ENCODE data around the gene PRSS36.

PRSS36 gene

GRCh38 chr16:31130899-31131298 is 19.0 kb downstream of the PRSS36 start:
- no peak for DNase-seq (ENCODE audit: low read depth, low spot score)
- H3K4me3 ChIP-seq (ENCODE audit: low read length) = no peak overlapping the region

- no peak for DNase-seq (ENCODE audit: low read depth, low spot score)
- H3K4me3 ChIP-seq (ENCODE audit: low read length) = no peak overlapping the region
Measured at GRCh38 chr16:31130336-31130891, 19.5 kb downstream of the PRSS36 start.

GRCh38 chr16:31129568-31130335 is 20.1 kb downstream of the PRSS36 start:
- DNase-seq (ENCODE audit: low read depth, low spot score) = no peak
- H3K4me3 ChIP-seq (ENCODE audit: low read length) = no peak overlapping the region

- H3K4me3 ChIP-seq (ENCODE audit: low read length) = no peak overlapping the region
- no peak for DNase-seq (ENCODE audit: low read depth, low spot score)
Measured at GRCh38 chr16:31128711-31129567, 20.9 kb downstream of the PRSS36 start.

GRCh38 chr16:31127182-31127581 is 22.7 kb downstream of the PRSS36 start:
- DNase-seq (ENCODE audit: low read depth, low spot score) = no peak
- no peak overlapping the region for H3K4me3 ChIP-seq (ENCODE audit: low read length)

- no peak for DNase-seq (ENCODE audit: low read depth, low spot score)
- H3K4me3 ChIP-seq (ENCODE audit: low read length) = no peak overlapping the region
Measured at GRCh38 chr16:31125844-31126243, 24.0 kb downstream of the PRSS36 start.

GRCh38 chr16:31120129-31120528 is 29.7 kb downstream of the PRSS36 start:
- no peak for DNase-seq (ENCODE audit: low read depth, low spot score)
- H3K4me3 ChIP-seq (ENCODE audit: low read length) = no peak overlapping the region

GRCh38 chr16:31118223-31119155 is 31.4 kb downstream of the PRSS36 start:
- H3K4me3 ChIP-seq (ENCODE audit: low read length) = peak overlapping the region; percentile 93
- DNase-seq (ENCODE audit: low read depth, low spot score) = no peak

- DNase-seq (ENCODE audit: low read depth, low spot score) = peak; percentile 95
- peak within 1 kb of the TSS; percentile 93 for H3K4me3 ChIP-seq (ENCODE audit: low read length)
Measured at GRCh38 chr16:31117384-31118222, 32.3 kb downstream of the PRSS36 start, which contains the start of gene KAT8. KAT8 (plus strand) TSS chr16:31117664; CDS start chr16:31117682, 18 bp downstream.

- no peak overlapping the region for H3K4me3 ChIP-seq (ENCODE audit: low read length)
- DNase-seq (ENCODE audit: low read depth, low spot score) = no peak
Measured at GRCh38 chr16:31114468-31114867, 35.4 kb downstream of the PRSS36 start.

GRCh38 chr16:31113121-31114120 is 36.4 kb downstream of the PRSS36 start:
- no peak overlapping the region for H3K4me3 ChIP-seq (ENCODE audit: low read length)
- no peak for DNase-seq (ENCODE audit: low read depth, low spot score)

GRCh38 chr16:31112711-31113110 is 37.2 kb downstream of the PRSS36 start:
- DNase-seq (ENCODE audit: low read depth, low spot score) = no peak
- no peak overlapping the region for H3K4me3 ChIP-seq (ENCODE audit: low read length)

GRCh38 chr16:31111881-31112466 is 37.9 kb downstream of the PRSS36 start:
- DNase-seq (ENCODE audit: low read depth, low spot score) = no peak
- H3K4me3 ChIP-seq (ENCODE audit: low read length) = no peak overlapping the region

- no peak overlapping the region for H3K4me3 ChIP-seq (ENCODE audit: low read length)
- DNase-seq (ENCODE audit: low read depth, low spot score) = no peak
Measured at GRCh38 chr16:31110106-31111034, 39.5 kb downstream of the PRSS36 start.

GRCh38 chr16:31109622-31110021 is 40.2 kb downstream of the PRSS36 start:
- DNase-seq (ENCODE audit: low read depth, low spot score) = no peak
- H3K4me3 ChIP-seq (ENCODE audit: low read length) = no peak overlapping the region

Data from Jurkat, Clone E6-1 (cell line).